Measurements from ENCODE around the gene CNP. TPM values are rescaled to one million over a fixed set of nuclear protein-coding genes. Genes with fewer than 3 reads are reported as not detected.
A peak's percentile ranks its signal among the peaks of the same experiment; 100 is the strongest.

Gene CNP
- total and polyA plus RNA-seq, 12 donors: 17.2 to 42.7 (median 25.3) TPM

GRCh38 chr17:41962768-41963434, 3.7 kb upstream of the CNP start:
- peak; percentile 71 to 93 (median 87) for TF ChIP-seq CTCF (IDR thresholded peaks at IDR 0.05)
- Histone ChIP-seq H3K9me3 (no peaks in the 10 kb centered on the region), H3K4me1 (peaks cover 8 to 35% (median 24%) of the 10 kb centered on the region in 9 donors), H3K4me3 (no peak overlapping the region), H3K36me3 (peaks cover 0 to 1% (median 0%) of the 10 kb centered on the region in 9 donors), H3K27ac (peak overlapping the region in 1 of 10 donors; percentile 31), H3K27me3 (no peaks in the 10 kb centered on the region)
- 22 to 24% methylated on average over 9 of the region's 9 CpGs for WGBS, 2 donors
- DNase-seq (peak; percentile 77 to 78), ATAC-seq (peak in 7 of 8 donors; percentile 18 to 54 (median 35))
- intact Hi-C loops (cut with DNase I): loop anchor here in 9 of 10 donors (1.0 to 10.0 kb wide), 9 partner anchors 134 to 562 kb away; partner anchors contain the start of genes HAP1 (in 1 of the 9) and ZNF385C (in 1 of the 9)

- TF ChIP-seq CTCF (IDR thresholded peaks at IDR 0.05): no peak
- Histone ChIP-seq H3K27ac (peak overlapping the region; percentile 72 to 93 (median 90)), H3K4me1 (peaks cover 8 to 54% (median 34%) of the 10 kb centered on the region in 9 donors), H3K36me3 (peaks cover 0 to 31% (median 14%) of the 10 kb centered on the region in 9 donors), H3K27me3 (no peaks in the 10 kb centered on the region), H3K4me3 (peak overlapping the region; percentile 69 to 100 (median 92)), H3K9me3 (no peaks in the 10 kb centered on the region)
- 10% methylated on average over 18 of the region's 18 CpGs for WGBS, 2 donors
- peak; percentile 13 to 63 (median 40) for ATAC-seq
- DNase-seq: peak; percentile 44 to 58
- intact Hi-C loops (cut with DNase I): loop anchor here in 9 of 10 donors (2.0 to 10.0 kb wide), 10 partner anchors 36 to 559 kb away; partner anchors contain the start of genes DNAJC7 (in 4 of the 9), HAP1 (in 1 of the 9) and NKIRAS2 (in 1 of the 9)
These were observed 717 bp upstream of the CNP start for GRCh38 chr17:41965694-41966462.

- ATAC-seq (peak in 5 of 8 donors; percentile 3 to 35 (median 7)), DNase-seq (no peak)
- Histone ChIP-seq H3K27ac (peak overlapping the region; percentile 72 to 93 (median 90)), H3K27me3 (no peaks in the 10 kb centered on the region), H3K36me3 (peaks cover 0 to 45% (median 14%) of the 10 kb centered on the region in 9 donors), H3K9me3 (no peaks in the 10 kb centered on the region), H3K4me3 (peak overlapping the region; percentile 69 to 100 (median 92)), H3K4me1 (peaks cover 8 to 57% (median 39%) of the 10 kb centered on the region in 9 donors)
- intact Hi-C loops (cut with DNase I): loop anchor here in 9 of 10 donors (5.0 to 10.0 kb wide), 9 partner anchors 35 to 557 kb away; partner anchors contain the start of genes DNAJC7 (in 4 of the 9), HAP1 (in 1 of the 9) and NKIRAS2 (in 1 of the 9)
- no peak for TF ChIP-seq CTCF (IDR thresholded peaks at IDR 0.05)
- WGBS, 2 donors: 21% methylated on average over 39 of the region's 39 CpGs
These were observed 736 bp downstream of the CNP start for GRCh38 chr17:41967141-41967920.

All from heart right ventricle (tissue), 16 donors.